Parathyroid adenoma (tissue), 2 donors: Measurements from ENCODE around the gene TXNDC11.

Experiments
- H2AFZ ChIP-seq: fragments of 300-600 bp; sonication (generic); one replicate; pipeline ENCODE4 v1.7.0; 2017; ENCODE audit warnings: antibody characterized with exemption, mild to moderate bottlenecking
- H3K27ac ChIP-seq: fragments of 300-600 bp; sonication (generic); one replicate; pipeline ENCODE4 v1.7.0; 2017
- H3K27me3 ChIP-seq: fragments of 300-600 bp; sonication (generic); one replicate; pipeline ENCODE4 v1.7.0; 2017; ENCODE audit warnings: low read length; ENCODE audit not compliant: control insufficient read depth, insufficient read depth
- H3K36me3 ChIP-seq: fragments of 300-600 bp; sonication (generic); one replicate; pipeline ENCODE4 v1.7.0; 2017; ENCODE audit warnings: low read length; ENCODE audit not compliant: control insufficient read depth, insufficient read depth
- H3K4me1 ChIP-seq: fragments of 300-600 bp; sonication (generic); one replicate; pipeline ENCODE4 v1.7.0; 2017; ENCODE audit warnings: control low read depth
- H3K4me2 ChIP-seq: fragments of 300-600 bp; sonication (generic); one replicate; pipeline ENCODE4 v1.7.0; 2017; ENCODE audit warnings: low read length
- H3K4me3 ChIP-seq: fragments of 300-600 bp; sonication (generic); one replicate; pipeline ENCODE4 v1.7.0; 2017; ENCODE audit warnings: low read depth, low read length
- H3K79me2 ChIP-seq: fragments of 300-600 bp; sonication (generic); one replicate; pipeline ENCODE4 v1.7.0; 2017; ENCODE audit warnings: control low read depth
- H3K9ac ChIP-seq: fragments of 300-600 bp; sonication (generic); one replicate; pipeline ENCODE4 v1.7.0; 2017; ENCODE audit warnings: mild to moderate bottlenecking
- H3K9me3 ChIP-seq: fragments of 300-600 bp; sonication (generic); one replicate; pipeline ENCODE4 v1.7.0; 2017; ENCODE audit warnings: low read length; ENCODE audit not compliant: control insufficient read depth
- TF ChIP-seq, protein P1 (sequence below): fragments of 300-600 bp; sonication (generic); IDR thresholded peaks from one replicate; pipeline ENCODE4 v1.7.0; 2017; ENCODE audit warnings: antibody characterized with exemption, mild to moderate bottlenecking
- donor health status: primary hyperparathyroidism.

The TXNDC11 gene

GRCh38 chr16:11692651-11693050, 50.0 kb downstream of the TXNDC11 start:
- TF ChIP-seq, protein P1, sequence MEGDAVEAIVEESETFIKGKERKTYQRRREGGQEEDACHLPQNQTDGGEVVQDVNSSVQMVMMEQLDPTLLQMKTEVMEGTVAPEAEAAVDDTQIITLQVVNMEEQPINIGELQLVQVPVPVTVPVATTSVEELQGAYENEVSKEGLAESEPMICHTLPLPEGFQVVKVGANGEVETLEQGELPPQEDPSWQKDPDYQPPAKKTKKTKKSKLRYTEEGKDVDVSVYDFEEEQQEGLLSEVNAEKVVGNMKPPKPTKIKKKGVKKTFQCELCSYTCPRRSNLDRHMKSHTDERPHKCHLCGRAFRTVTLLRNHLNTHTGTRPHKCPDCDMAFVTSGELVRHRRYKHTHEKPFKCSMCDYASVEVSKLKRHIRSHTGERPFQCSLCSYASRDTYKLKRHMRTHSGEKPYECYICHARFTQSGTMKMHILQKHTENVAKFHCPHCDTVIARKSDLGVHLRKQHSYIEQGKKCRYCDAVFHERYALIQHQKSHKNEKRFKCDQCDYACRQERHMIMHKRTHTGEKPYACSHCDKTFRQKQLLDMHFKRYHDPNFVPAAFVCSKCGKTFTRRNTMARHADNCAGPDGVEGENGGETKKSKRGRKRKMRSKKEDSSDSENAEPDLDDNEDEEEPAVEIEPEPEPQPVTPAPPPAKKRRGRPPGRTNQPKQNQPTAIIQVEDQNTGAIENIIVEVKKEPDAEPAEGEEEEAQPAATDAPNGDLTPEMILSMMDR: no peak
- Histone ChIP-seq H3K27me3 (no peaks in the 10 kb centered on the region), H3K79me2 (peaks cover 5% of the 10 kb centered on the region), H3K9ac (no peak overlapping the region), H3K9me3 (no peaks in the 10 kb centered on the region), H3K4me2 (no peak overlapping the region), H3K27ac (no peak overlapping the region), H3K36me3 (no peaks in the 10 kb centered on the region), H3K4me1 (peaks cover 11% of the 10 kb centered on the region), H2AFZ (no peak overlapping the region), H3K4me3 (no peak overlapping the region)

DNA sequence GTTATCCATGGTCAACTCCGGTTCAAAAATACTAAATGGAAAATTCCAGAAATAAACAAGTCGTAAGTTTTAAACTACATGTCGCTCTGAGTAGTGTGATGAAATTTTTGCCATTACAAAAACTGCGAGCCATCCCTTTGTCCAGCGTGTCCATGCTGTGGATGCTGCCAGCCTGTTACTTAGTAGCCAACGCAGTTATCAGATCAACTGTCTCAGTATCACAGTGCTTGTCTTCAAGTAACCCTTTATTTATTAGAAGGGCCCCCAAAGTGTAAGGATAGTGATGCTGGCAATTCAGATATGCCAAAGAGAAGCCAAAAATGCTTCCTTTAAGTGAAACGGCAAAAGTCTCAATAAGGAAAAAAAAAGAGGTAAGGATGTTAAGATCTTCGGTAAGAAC, 50.5 kb downstream of the TXNDC11 start:
- Histone ChIP-seq H3K9ac (no peak overlapping the region), H3K9me3 (no peaks in the 10 kb centered on the region), H3K27ac (no peak overlapping the region), H3K4me1 (peaks cover 11% of the 10 kb centered on the region), H3K4me2 (no peak overlapping the region), H3K79me2 (peaks cover 5% of the 10 kb centered on the region), H3K4me3 (no peak overlapping the region), H3K27me3 (no peaks in the 10 kb centered on the region), H2AFZ (no peak overlapping the region), H3K36me3 (no peaks in the 10 kb centered on the region)
- TF ChIP-seq, protein P1: no peak

GRCh38 chr16:11691771-11692170, 50.9 kb downstream of the TXNDC11 start:
- Histone ChIP-seq H3K4me3 (no peak overlapping the region), H3K79me2 (peaks cover 2% of the 10 kb centered on the region), H3K27me3 (no peaks in the 10 kb centered on the region), H3K27ac (no peak overlapping the region), H3K9ac (no peak overlapping the region), H3K36me3 (no peaks in the 10 kb centered on the region), H2AFZ (no peak overlapping the region), H3K4me2 (no peak overlapping the region), H3K9me3 (no peaks in the 10 kb centered on the region), H3K4me1 (peaks cover 11% of the 10 kb centered on the region)
- TF ChIP-seq, protein P1: no peak

GRCh38 chr16:11691235-11691634, 51.4 kb downstream of the TXNDC11 start:
- H3K4me3 ChIP-seq: no peak overlapping the region
- no peaks in the 10 kb centered on the region for H3K27me3 ChIP-seq
- peaks cover 11% of the 10 kb centered on the region for H3K4me1 ChIP-seq
- no peak overlapping the region for H3K27ac ChIP-seq
- H2AFZ ChIP-seq: no peak overlapping the region
- H3K9ac ChIP-seq: no peak overlapping the region
- TF ChIP-seq, protein P1: no peak
- H3K79me2 ChIP-seq: no peaks in the 10 kb centered on the region
- no peak overlapping the region for H3K4me2 ChIP-seq
- no peaks in the 10 kb centered on the region for H3K36me3 ChIP-seq
- no peaks in the 10 kb centered on the region for H3K9me3 ChIP-seq

- peaks cover 3% of the 10 kb centered on the region for H3K79me2 ChIP-seq
- H3K4me3 ChIP-seq: no peak overlapping the region
- no peaks in the 10 kb centered on the region for H3K9me3 ChIP-seq
- peaks cover 11% of the 10 kb centered on the region for H3K4me1 ChIP-seq
- no peak overlapping the region for H3K9ac ChIP-seq
- H3K36me3 ChIP-seq: no peaks in the 10 kb centered on the region
- no peak overlapping the region for H3K4me2 ChIP-seq
- H3K27me3 ChIP-seq: no peaks in the 10 kb centered on the region
- no peak overlapping the region for H2AFZ ChIP-seq
- TF ChIP-seq, protein P1: no peak
- no peak overlapping the region for H3K27ac ChIP-seq
These were observed 53.4 kb downstream of the TXNDC11 start for GRCh38 chr16:11689031-11689840.
